Erythroblast (primary cell): ENCODE results near the gene FBXO46.

Experiments used
- GATA1 ChIP-seq: IDR thresholded peaks from 2 replicates; pipeline ENCODE4 v1.6.1; 2011; ENCODE audit warnings: low read depth, mild to moderate bottlenecking, control low read depth, low read length, moderate library complexity
- POLR2A ChIP-seq: IDR thresholded peaks from 2 replicates; pipeline ENCODE4 v1.6.1; 2011; ENCODE audit warnings: mild to moderate bottlenecking, low read length

GRCh38 chr19:45691516-45692186, 39.0 kb downstream of the FBXO46 start, which contains the start of gene SNRPD2:
- peak; percentile 93 for TF ChIP-seq POLR2A
- TF ChIP-seq GATA1: no peak
